HG03469 (cell line): Measurements from ENCODE around the gene LY6G6F.
"Not testable (repeated sequence)": the region's sequence is repeated elsewhere in the genome, so short reads cannot be mapped to it uniquely, and the experiment has no call there.

Source experiments
- ATAC-seq: cut with Tn5 transposase; IDR thresholded peaks from one replicate; pipeline ENCODE4 v1.9.1; 2021; ENCODE audit warnings: mild to moderate bottlenecking, moderate library complexity, moderate number of reproducible peaks; ENCODE audit not compliant: unreplicated experiment

LY6G6F gene

GRCh38 chr6:31701666-31702404, 4.8 kb upstream of the LY6G6F start:
- no peak for ATAC-seq

DNA sequence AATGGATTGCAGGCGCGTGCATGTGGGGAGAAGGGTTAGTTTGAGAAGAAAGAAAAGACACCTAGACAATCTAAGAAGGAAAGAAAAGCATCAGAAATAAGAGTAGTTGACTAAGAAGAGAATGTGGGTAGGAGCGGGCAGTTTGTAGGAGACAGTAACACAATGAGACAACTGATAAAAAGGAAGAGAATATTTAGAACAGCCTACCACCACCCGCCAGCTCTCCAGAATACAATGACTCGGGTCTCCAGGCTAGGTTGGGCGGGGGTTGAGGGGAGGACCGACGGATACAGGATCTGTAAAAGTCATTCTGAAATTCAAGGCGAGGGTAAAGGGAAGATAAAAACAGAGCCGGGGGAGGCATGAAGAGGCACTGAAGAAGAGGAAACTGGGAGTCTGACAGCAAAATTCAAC, 4.3 kb upstream of the LY6G6F start:
- ATAC-seq, result no peak

- ATAC-seq, result peak; percentile 69
These were observed 3.6 kb upstream of the LY6G6F start, which contains the start of gene ABHD16A for GRCh38 chr6:31702819-31703716. ABHD16A (minus strand) TSS chr6:31703324; CDS start chr6:31703281, 43 bp downstream.

- no peak for ATAC-seq
These were observed 735 bp upstream of the LY6G6F start for GRCh38 chr6:31705931-31706330.

DNA sequence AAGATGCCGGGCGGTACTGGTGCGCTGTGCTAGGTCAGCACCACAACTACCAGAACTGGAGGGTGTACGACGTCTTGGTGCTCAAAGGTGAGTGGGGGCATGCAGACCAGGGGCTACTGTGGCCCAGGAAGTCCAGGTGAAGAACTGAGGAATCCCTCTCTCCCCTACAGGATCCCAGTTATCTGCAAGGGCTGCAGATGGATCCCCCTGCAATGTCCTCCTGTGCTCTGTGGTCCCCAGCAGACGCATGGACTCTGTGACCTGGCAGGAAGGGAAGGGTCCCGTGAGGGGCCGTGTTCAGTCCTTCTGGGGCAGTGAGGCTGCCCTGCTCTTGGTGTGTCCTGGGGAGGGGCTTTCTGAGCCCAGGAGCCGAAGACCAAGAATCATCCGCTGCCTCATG, 1.0 kb downstream of the LY6G6F start:
- ATAC-seq, result no peak

- ATAC-seq, result no peak
These were observed 1.6 kb downstream of the LY6G6F start for GRCh38 chr6:31708224-31708623.

DNA sequence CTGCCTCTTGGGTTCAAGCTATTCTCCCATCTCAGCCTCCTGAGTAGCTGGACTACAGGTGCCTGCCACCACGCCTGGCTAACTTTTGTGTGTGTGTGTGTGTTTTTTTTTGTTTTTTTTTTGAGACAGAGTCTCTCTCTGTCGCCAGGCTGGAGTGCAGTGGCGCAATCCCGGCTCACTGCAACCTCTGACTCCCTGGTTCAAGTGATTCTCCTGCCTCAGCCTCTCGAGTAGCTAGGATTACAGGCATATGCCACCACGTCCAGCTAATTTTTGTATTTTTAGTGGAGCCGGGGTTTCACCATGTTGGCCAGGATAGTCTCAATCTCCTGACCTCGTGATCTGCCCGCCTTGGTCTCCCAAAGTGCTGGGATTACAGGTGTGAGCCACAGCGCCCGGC, 2.5 kb downstream of the LY6G6F start:
- not testable (repeated sequence) for ATAC-seq

GRCh38 chr6:31710523-31711219, 4.0 kb downstream of the LY6G6F start:
- no peak for ATAC-seq

- no peak for ATAC-seq
These were observed 4.6 kb downstream of the LY6G6F start for GRCh38 chr6:31711233-31711632.

DNA sequence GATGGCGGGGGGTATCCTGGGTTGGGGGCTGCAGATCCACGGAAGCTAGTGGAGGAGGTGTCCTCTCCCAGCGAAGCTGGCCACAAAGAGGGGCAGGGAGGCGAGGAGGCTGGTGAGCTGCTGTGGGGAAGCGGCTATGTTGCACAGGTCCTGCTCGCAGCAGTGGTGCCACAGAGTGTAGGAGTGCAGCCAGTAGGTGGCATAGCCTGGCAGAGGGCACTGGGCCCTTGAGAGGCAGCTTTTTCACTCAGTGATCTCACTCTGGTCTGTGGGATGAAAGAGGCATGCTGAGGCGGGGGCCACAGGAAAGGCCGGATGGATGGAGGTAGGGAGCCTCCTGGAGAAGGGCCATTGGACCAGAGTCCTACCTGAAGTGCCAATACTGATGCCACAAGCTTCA, 5.6 kb downstream of the LY6G6F start:
- no peak for ATAC-seq

GRCh38 chr6:31713465-31713864, 6.8 kb downstream of the LY6G6F start:
- ATAC-seq, result no peak

- ATAC-seq, result no peak
These were observed 7.5 kb downstream of the LY6G6F start for GRCh38 chr6:31713991-31714684.

GRCh38 chr6:31715022-31715958, 8.6 kb downstream of the LY6G6F start, which contains the start of gene LY6G6D:
LY6G6D (plus strand) TSS chr6:31715348; CDS start chr6:31715356, 8 bp downstream.
- ATAC-seq, result no peak

DNA sequence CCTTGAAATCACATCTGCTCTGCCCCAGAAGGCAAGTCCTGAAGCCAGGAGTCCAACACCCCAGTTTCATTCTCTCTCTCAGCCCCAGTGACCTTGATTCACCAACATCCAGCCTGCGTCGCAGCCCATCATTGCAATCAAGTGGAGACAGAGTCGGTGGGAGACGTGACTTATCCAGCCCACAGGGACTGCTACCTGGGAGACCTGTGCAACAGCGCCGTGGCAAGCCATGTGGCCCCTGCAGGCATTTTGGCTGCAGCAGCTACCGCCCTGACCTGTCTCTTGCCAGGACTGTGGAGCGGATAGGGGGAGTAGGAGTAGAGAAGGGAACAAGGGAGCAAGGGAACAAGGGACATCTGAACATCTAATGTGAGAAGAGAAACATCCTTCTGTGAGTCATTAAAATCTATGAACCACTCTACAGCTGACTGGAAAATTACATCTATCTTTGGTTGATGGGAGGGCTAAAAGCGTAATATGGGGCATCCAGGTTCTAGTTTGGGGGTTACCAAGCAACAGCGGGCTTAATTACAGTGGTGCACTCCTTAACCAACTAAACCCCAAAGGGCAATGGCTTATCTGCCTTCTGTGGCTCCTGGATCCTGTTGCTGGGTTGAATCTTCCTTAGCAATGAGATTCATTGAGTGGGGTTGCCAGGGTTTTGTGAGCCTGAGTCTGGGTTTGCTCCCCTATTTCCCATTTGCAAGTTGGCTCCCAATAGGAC, 11.0 kb downstream of the LY6G6F start:
- ATAC-seq, result no peak

GRCh38 chr6:31718265-31718664, 11.6 kb downstream of the LY6G6F start:
- no peak for ATAC-seq

- no peak for ATAC-seq
These were observed 12.3 kb downstream of the LY6G6F start for GRCh38 chr6:31719001-31719400.

DNA sequence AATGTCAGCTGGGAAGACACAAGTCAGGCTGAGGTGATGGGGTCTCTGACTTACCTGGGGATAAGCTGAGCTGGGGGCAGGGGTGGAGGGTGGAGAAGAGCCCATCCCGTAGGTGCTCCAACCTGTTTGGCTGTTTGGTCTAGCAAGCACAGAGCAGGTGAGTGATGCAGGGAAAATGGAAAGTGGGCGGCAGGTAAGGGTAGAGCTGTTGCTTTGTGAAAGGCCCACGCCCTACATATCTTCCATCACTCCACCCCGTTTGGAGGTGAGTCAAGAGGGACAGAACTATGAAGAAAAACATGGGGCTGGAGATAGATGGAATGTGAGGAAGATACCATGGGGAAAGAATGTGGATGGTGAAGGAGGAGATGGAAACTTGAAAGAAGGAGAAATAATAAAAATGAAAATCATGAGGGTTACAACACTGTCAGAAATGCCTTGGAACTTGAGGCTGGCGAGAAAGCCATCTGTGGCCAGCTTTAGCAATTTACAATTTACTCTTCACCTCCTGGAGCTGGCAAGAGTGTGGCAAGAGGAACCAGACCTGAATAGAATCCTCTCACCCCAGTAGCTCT, 13.6 kb downstream of the LY6G6F start:
- no peak for ATAC-seq

DNA sequence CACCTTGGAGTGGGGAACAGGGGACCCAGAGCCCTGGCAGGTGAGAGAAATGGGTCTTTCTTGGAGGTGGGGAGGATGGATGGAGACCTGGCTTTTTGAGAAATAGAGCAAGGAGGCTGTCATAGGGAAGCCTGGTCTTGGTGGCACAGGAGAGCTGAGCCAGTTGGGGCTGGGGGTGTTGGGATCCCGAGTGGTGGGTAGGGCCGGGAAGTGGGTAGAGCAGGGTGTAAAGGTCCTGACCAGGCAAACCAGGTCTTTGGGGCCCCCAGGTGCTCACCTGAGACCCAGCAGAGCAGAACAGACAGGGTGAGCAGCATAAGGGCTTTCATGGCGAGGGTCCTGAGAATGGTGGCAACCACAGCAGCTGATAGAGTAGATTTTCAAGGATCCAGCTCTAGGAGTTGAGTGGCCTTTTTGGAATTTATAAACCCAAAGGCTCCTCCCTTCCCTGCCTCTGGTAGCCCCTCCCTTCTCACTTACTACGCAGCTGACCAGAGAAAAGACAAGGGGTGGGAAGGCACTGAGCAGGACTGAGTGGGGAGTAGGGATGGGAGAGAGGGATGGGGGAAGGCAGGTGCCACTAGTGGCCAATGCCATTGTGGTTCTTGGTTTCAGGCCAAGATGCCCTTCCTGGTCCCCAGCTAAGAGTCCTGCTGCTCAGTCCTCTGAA, 14.8 kb downstream of the LY6G6F start, which contains the start of gene LY6G6C:
LY6G6C (minus strand) TSS at position 396 of the 670 bp plus-strand sequence; CDS start at position 329, 67 bp downstream.
- no peak for ATAC-seq
